CD4-positive, alpha-beta memory T cell (primary cell): Measurements from ENCODE around the gene PLXNA1. TPM values are rescaled to one million over a fixed set of nuclear protein-coding genes. Genes with fewer than 3 reads are reported as not detected.

Experiments used
- CTCF ChIA-PET: fragments of 350-600 bp; sonication (Branson Sonifier 250); formaldehyde crosslinking; loops from one replicate; lab custom pipeline; 2021; ENCODE audit warnings: inconsistent platforms; ENCODE audit not compliant: partially characterized antibody; lab: Charles Lee
- POLR2A ChIA-PET: fragments of 350-600 bp; sonication (Branson Sonifier 250); formaldehyde crosslinking; loops from one replicate; lab custom pipeline; 2021; ENCODE audit not compliant: partially characterized antibody; lab: Charles Lee
- DNase-seq, 5 donors: peaks; one replicate each; pipeline versions ENCODE4 v3.0.0 to v3.0.0-alpha.2; 2020 to 2022; ENCODE audit warnings: mixed read lengths in 1 of 5
- H3K27ac ChIP-seq: one replicate; pipeline ENCODE4 v1.7.0; 2013; ENCODE audit warnings: low read depth, low read length
- H3K27me3 ChIP-seq: 2 replicates; pipeline ENCODE4 v1.7.0; 2013; ENCODE audit warnings: mild to moderate bottlenecking, low read length, moderate library complexity; ENCODE audit not compliant: insufficient read depth
- H3K36me3 ChIP-seq: 2 replicates; pipeline ENCODE4 v1.7.0; 2013; ENCODE audit warnings: mild to moderate bottlenecking, low read length, moderate library complexity; ENCODE audit not compliant: insufficient read depth
- H3K4me1 ChIP-seq: 2 replicates; pipeline ENCODE4 v1.7.0; 2013; ENCODE audit warnings: mild to moderate bottlenecking, low read length, moderate library complexity; ENCODE audit not compliant: insufficient read depth
- H3K4me3 ChIP-seq, 2 donors: one replicate each; pipeline ENCODE4 v1.7.0; 2013; ENCODE audit warnings: low read length in 2 of 2, mild to moderate bottlenecking in 1 of 2
- H3K9me3 ChIP-seq, 2 donors: one replicate each; pipeline ENCODE4 v1.7.0; 2013; ENCODE audit warnings: low read length in 2 of 2, control low read depth in 1 of 2; ENCODE audit not compliant: control insufficient read depth in 1 of 2
- H3K27ac Mint-ChIP-seq, 7 donors: one replicate each; pipeline ENCODE4 v1.8.0; 2020 to 2021; ENCODE audit warnings: mixed read lengths in 7 of 7, mild to moderate bottlenecking in 6 of 7, inconsistent platforms in 3 of 7, moderate library complexity in 3 of 7
- H3K27me3 Mint-ChIP-seq, 2 donors: one replicate each; pipeline ENCODE4 v1.8.0; 2020 to 2021; ENCODE audit warnings: mixed read lengths in 2 of 2
- H3K36me3 Mint-ChIP-seq, 2 donors: one replicate each; pipeline ENCODE4 v1.8.0; 2020 to 2021; ENCODE audit warnings: mixed read lengths in 2 of 2, inconsistent platforms in 1 of 2, mild to moderate bottlenecking in 1 of 2
- H3K4me1 Mint-ChIP-seq, 4 donors: one replicate each; pipeline ENCODE4 v1.8.0; 2020 to 2021; ENCODE audit warnings: mixed read lengths in 4 of 4, mild to moderate bottlenecking in 1 of 4
- H3K4me3 Mint-ChIP-seq, 8 donors: one replicate each; pipeline ENCODE4 v1.8.0; 2020 to 2021; ENCODE audit warnings: mixed read lengths in 8 of 8, mild to moderate bottlenecking in 7 of 8, moderate library complexity in 6 of 8, inconsistent platforms in 3 of 8
- H3K9me3 Mint-ChIP-seq, 8 donors: one replicate each; pipeline ENCODE4 v1.8.0; 2020 to 2021; ENCODE audit warnings: mixed read lengths in 8 of 8, mild to moderate bottlenecking in 5 of 8, inconsistent platforms in 3 of 8, moderate library complexity in 1 of 8
- intact Hi-C: fragments of 100-400 bp; cut with micrococcal nuclease; formaldehyde crosslinking; loops from one replicate; pipeline ENCODE4 v1.15.1; 2023
- polyA plus RNA-seq, 2 donors: library from polyadenylated mRNA; unstranded; fragments of 300-500 nt; fragmentation: Illumina TruSeq; gene quantifications; one replicate each; pipeline ENCODE4 v1.2.3, GENCODE V29; 2021
- total RNA-seq, 2 experiments: library from RNA; stranded (reverse); gene quantifications; one replicate each; pipeline ENCODE4 v1.2.3, GENCODE V29; 2021

Gene PLXNA1
- total and polyA plus RNA-seq, 4 experiments from 2014 or later, result 0.34 to 21.3 (median 10.2) TPM

DNA sequence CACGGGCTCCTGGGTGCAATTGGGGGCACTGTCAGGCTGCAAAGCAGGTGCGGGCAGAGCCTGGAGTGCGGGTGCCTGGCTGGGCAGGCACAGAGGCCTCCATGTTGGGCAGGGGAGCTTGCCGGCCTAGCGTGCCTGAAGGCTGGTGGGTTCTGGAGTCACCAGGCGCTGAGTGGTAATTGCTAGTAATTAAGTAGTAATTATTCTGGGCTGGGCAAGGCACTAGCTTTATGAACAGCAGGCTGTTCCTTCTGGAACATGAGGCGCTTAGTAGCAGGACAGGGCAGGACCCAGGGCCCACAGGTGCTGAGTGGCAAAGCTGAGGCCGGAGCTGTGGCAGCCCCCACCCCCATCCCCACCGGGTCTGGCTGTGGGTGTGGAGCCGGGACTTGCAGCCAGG is 25.3 kb downstream of the PLXNA1 start:
- Histone ChIP-seq H3K36me3 (no peaks in the 10 kb centered on the region), H3K27ac (no peak overlapping the region), H3K9me3 (no peaks in the 10 kb centered on the region), H3K4me1 (no peaks in the 10 kb centered on the region), H3K27me3 (no peaks in the 10 kb centered on the region), H3K4me3 (no peak overlapping the region)
- no peaks in the 10 kb centered on the region for H3K9me3 Mint-ChIP-seq
- intact Hi-C loops, result no loop called here
- no peaks in the 10 kb centered on the region for H3K4me1 Mint-ChIP-seq
- ChIA-PET CTCF (no interaction called here), POLR2A (no interaction called here)
- H3K4me3 Mint-ChIP-seq, result no peak overlapping the region
- no peak for DNase-seq
- H3K36me3 Mint-ChIP-seq, result peaks cover 3 to 21% of the 10 kb centered on the region in 2 donors
- H3K27me3 Mint-ChIP-seq, result no peaks in the 10 kb centered on the region
- H3K27ac Mint-ChIP-seq, result no peak overlapping the region

DNA sequence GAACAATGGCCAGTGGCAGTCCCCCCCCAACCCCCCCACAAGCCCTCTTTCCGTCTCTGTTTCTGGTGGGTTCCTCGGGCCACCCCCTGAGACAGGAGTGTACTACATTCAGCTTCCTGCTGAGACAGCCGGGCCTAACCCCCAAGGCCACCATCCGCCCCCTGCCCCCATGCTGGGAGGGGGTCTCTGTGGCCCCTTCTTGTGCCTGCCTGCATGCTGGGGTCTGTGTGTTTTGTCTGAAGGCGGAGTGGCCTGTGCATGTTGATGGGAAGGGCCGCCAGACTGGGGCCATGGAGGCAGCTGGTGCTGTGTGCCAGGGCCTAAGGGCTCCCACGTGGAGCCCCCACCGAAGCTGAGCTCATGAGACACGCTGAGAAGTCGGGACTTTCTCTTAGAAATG is 26.6 kb downstream of the PLXNA1 start:
- intact Hi-C loops, result no loop called here
- ChIA-PET CTCF (no interaction called here), POLR2A (no interaction called here)
- H3K27me3 Mint-ChIP-seq, result no peaks in the 10 kb centered on the region
- DNase-seq, result no peak
- Histone ChIP-seq H3K4me1 (no peaks in the 10 kb centered on the region), H3K36me3 (no peaks in the 10 kb centered on the region), H3K4me3 (no peak overlapping the region), H3K27ac (no peak overlapping the region), H3K9me3 (no peaks in the 10 kb centered on the region), H3K27me3 (no peaks in the 10 kb centered on the region)
- H3K36me3 Mint-ChIP-seq, result peaks cover 7 to 24% of the 10 kb centered on the region in 2 donors
- no peaks in the 10 kb centered on the region for H3K4me1 Mint-ChIP-seq
- H3K9me3 Mint-ChIP-seq, result no peaks in the 10 kb centered on the region
- no peak overlapping the region for H3K4me3 Mint-ChIP-seq
- peak overlapping the region in 1 of 7 donors; percentile 59 for H3K27ac Mint-ChIP-seq

DNA sequence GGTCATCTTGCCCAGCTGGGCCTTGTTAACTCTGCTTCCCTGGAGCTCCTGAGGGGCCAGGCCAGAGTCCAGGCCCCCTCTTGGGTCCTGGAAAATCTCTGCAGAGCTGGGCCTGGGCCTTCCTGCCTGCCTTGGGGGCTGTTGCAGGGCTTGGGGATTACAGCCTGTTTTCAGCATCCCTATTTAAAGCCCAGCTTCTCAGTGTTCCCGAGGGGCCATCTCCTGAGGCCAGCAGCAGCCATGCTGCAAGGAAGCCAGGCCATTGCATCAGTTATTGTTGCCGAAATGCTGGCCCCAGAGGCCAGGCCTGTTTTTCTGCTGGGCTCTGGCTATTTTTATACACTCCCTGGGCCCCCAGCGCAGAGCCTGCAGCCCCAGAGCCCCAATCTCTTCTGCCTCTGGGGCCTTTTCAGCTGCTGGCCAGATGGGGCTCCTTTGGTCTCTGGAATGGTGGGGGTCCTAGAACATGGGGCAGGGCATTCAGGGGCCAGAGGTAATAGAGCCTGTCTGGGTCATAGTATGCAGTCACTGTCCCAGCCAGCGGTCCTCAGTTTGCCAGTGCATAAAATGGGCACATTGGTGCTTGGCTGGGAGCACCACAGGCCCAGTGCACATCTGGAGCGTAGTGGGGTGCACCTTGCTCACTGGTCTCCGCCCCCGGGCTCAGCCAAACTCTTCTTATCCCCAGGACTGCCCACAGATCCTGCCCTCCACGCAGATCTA is 28.5 kb downstream of the PLXNA1 start:
- Histone ChIP-seq H3K4me1 (no peaks in the 10 kb centered on the region), H3K27me3 (no peaks in the 10 kb centered on the region), H3K27ac (no peak overlapping the region), H3K9me3 (no peaks in the 10 kb centered on the region), H3K36me3 (no peaks in the 10 kb centered on the region), H3K4me3 (no peak overlapping the region)
- no peak for DNase-seq
- no peaks in the 10 kb centered on the region for H3K27me3 Mint-ChIP-seq
- H3K4me3 Mint-ChIP-seq, result no peak overlapping the region
- H3K9me3 Mint-ChIP-seq, result no peaks in the 10 kb centered on the region
- H3K36me3 Mint-ChIP-seq, result peaks cover 8 to 29% of the 10 kb centered on the region in 2 donors
- ChIA-PET CTCF (no interaction called here), POLR2A (no interaction called here)
- intact Hi-C loops, result no loop called here
- H3K4me1 Mint-ChIP-seq, result no peaks in the 10 kb centered on the region
- H3K27ac Mint-ChIP-seq, result no peak overlapping the region

DNA sequence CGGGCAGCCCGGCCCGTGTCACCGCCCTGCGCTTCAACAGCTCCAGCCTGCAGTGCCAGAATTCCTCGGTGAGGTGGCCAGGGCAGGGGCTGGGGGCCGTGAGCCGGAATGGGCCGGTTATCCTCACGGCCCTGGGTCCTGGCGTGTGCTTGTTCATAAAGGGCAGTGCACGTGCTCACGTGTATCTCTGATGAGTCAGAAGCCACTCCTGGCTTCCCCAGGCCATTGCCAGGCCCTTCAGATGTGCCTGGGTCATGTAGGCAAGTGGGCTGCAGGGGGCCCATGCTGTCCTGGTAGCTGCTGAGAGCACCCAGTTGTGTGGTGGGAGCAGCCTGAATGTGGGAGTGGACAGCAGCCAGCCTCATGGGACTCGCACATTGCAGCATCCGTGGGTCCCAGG is 29.2 kb downstream of the PLXNA1 start:
- no peak overlapping the region for H3K27ac ChIP-seq
- no peak overlapping the region for H3K4me3 Mint-ChIP-seq
- DNase-seq, result no peak
- no peak overlapping the region for H3K4me3 ChIP-seq
- ChIA-PET CTCF (no interaction called here), POLR2A (no interaction called here)
- H3K36me3 Mint-ChIP-seq, result peaks cover 11 to 28% of the 10 kb centered on the region in 2 donors
- H3K4me1 ChIP-seq, result no peaks in the 10 kb centered on the region
- H3K27me3 ChIP-seq, result no peaks in the 10 kb centered on the region
- no peaks in the 10 kb centered on the region for H3K9me3 ChIP-seq
- H3K27me3 Mint-ChIP-seq, result no peaks in the 10 kb centered on the region
- no peaks in the 10 kb centered on the region for H3K4me1 Mint-ChIP-seq
- H3K9me3 Mint-ChIP-seq, result no peaks in the 10 kb centered on the region
- intact Hi-C loops, result no loop called here
- peak overlapping the region in 1 of 7 donors; percentile 55 for H3K27ac Mint-ChIP-seq
- no peaks in the 10 kb centered on the region for H3K36me3 ChIP-seq

DNA sequence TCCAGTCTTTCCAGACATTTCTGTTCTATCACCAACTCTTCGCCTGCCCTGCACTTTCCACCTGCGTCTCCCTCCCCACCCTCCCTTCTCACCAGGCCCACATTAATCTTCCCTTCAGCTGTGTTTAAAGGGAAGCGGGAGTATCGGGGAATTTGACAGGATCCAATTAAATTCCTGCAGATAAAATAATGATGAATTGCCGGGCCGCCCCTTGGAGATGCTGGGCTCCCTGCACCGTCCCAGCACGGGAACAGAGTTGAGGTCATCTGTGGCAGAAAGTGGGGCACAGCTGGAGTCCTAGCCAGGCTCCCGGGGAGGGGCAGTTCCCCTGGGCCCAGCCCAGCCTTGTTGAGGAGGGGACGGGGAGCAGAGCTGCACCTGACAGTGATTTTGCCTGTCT is 30.3 kb downstream of the PLXNA1 start:
- Histone ChIP-seq H3K9me3 (no peaks in the 10 kb centered on the region), H3K27me3 (no peaks in the 10 kb centered on the region), H3K4me1 (no peaks in the 10 kb centered on the region), H3K27ac (no peak overlapping the region), H3K36me3 (no peaks in the 10 kb centered on the region), H3K4me3 (no peak overlapping the region)
- H3K36me3 Mint-ChIP-seq, result peaks cover 12 to 30% of the 10 kb centered on the region in 2 donors
- ChIA-PET CTCF (no interaction called here), POLR2A (no interaction called here)
- DNase-seq, result no peak
- H3K27ac Mint-ChIP-seq, result no peak overlapping the region
- H3K27me3 Mint-ChIP-seq, result no peaks in the 10 kb centered on the region
- H3K4me1 Mint-ChIP-seq, result no peaks in the 10 kb centered on the region
- H3K9me3 Mint-ChIP-seq, result no peaks in the 10 kb centered on the region
- H3K4me3 Mint-ChIP-seq, result no peak overlapping the region
- intact Hi-C loops, result no loop called here

DNA sequence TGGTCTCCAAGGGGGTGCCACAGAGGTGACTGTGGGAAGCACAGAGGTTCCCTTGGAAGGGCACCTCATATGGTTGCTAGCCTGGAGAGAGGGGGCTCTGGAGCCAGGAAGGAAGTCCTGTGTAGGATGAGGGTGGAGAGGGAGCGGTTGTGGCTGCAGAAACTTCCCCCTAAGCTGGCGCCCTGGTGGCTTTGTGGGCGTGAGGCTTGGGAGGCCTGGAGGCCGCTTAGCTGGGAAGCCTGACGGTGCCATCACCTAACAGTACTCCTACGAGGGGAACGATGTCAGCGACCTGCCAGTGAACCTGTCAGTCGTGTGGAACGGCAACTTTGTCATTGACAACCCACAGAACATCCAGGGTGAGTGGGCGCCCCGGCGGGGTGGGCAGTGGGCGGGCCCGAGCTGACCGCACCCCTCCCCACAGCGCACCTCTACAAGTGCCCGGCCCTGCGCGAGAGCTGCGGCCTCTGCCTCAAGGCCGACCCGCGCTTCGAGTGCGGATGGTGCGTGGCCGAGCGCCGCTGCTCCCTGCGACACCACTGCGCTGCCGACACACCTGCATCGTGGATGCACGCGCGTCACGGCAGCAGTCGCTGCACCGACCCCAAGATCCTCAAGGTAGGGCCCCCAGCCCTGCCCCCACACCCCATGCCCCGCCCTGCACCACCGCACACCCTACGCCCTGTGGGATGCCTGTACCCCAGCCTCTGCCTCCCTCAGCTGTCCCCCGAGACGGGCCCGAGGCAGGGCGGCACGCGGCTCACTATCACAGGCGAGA is 31.0 kb downstream of the PLXNA1 start:
- no peaks in the 10 kb centered on the region for H3K27me3 Mint-ChIP-seq
- POLR2A ChIA-PET, result no interaction called here
- DNase-seq, result no peak
- H3K9me3 Mint-ChIP-seq, result no peaks in the 10 kb centered on the region
- no peak overlapping the region for H3K4me3 Mint-ChIP-seq
- intact Hi-C loops, result no loop called here
- H3K36me3 Mint-ChIP-seq, result peaks cover 15 to 33% of the 10 kb centered on the region in 2 donors
- no peaks in the 10 kb centered on the region for H3K9me3 ChIP-seq
- no peak overlapping the region for H3K27ac Mint-ChIP-seq
- H3K4me3 ChIP-seq, result no peak overlapping the region
- H3K27me3 ChIP-seq, result no peaks in the 10 kb centered on the region
- no peaks in the 10 kb centered on the region for H3K36me3 ChIP-seq
- CTCF ChIA-PET, result no interaction called here
- no peaks in the 10 kb centered on the region for H3K4me1 ChIP-seq
- H3K27ac ChIP-seq, result no peak overlapping the region
- no peaks in the 10 kb centered on the region for H3K4me1 Mint-ChIP-seq

DNA sequence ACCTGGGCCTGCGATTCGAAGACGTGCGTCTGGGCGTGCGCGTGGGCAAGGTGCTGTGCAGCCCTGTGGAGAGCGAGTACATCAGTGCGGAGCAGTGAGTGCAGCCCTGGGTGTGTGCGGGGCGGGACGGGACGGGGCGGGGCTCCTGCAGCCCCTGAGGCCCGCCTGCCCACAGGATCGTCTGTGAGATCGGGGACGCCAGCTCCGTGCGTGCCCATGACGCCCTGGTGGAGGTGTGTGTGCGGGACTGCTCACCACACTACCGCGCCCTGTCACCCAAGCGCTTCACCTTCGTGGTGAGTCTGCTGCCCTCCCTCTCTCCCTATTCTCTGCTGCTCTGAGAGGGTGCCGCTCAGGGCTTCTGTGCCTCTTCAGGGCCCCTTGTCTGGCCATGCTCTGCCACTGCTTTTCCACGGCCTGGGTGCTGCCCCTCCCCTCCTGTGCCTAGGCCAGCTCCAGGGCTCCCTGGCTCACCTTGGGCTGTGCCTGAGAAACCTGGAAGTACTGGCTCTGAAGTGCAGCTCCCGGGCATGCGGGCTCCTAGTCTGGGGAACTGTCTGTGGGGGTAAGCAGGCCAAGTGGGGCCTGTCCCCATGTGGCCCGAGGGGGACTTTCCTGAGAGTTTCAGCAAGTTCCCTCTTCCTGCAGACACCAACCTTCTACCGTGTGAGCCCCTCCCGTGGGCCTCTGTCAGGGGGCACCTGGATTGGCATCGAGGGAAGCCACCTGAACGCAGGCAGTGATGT is 31.8 kb downstream of the PLXNA1 start:
- Mint-ChIP-seq H3K4me3 (no peak overlapping the region), H3K9me3 (no peaks in the 10 kb centered on the region), H3K36me3 (peaks cover 16 to 33% of the 10 kb centered on the region in 2 donors), H3K27ac (no peak overlapping the region), H3K27me3 (no peaks in the 10 kb centered on the region), H3K4me1 (no peaks in the 10 kb centered on the region)
- Histone ChIP-seq H3K4me3 (no peak overlapping the region), H3K9me3 (no peaks in the 10 kb centered on the region), H3K36me3 (no peaks in the 10 kb centered on the region), H3K4me1 (no peaks in the 10 kb centered on the region), H3K27ac (no peak overlapping the region), H3K27me3 (no peaks in the 10 kb centered on the region)
- intact Hi-C loops, result no loop called here
- ChIA-PET CTCF (no interaction called here), POLR2A (no interaction called here)
- no peak for DNase-seq
